Measurements from ENCODE around the gene PLCH2.
A peak's percentile ranks its signal among the peaks of the same experiment; 100 is the strongest.
"Not testable (repeated sequence)": the region's sequence is repeated elsewhere in the genome, so short reads cannot be mapped to it uniquely, and the experiment has no call there.

Gene PLCH2

GRCh38 chr1:2544875-2545640 is 69.0 kb downstream of the PLCH2 start:
- no peaks in the 10 kb centered on the region for H3K27me3 Mint-ChIP-seq
- no peak overlapping the region for H3K4me3 Mint-ChIP-seq
- no peaks in the 10 kb centered on the region for H3K9me3 Mint-ChIP-seq
- H3K4me1 Mint-ChIP-seq (ENCODE audit: low read depth) = peaks cover 29% of the 10 kb centered on the region
- H3K36me3 Mint-ChIP-seq (ENCODE audit: low read depth) = no peaks in the 10 kb centered on the region
- H3K27ac Mint-ChIP-seq = no peak overlapping the region

- peaks cover 33% of the 10 kb centered on the region for H3K4me1 Mint-ChIP-seq (ENCODE audit: low read depth)
- H3K27ac Mint-ChIP-seq = peak overlapping the region; percentile 95
- no peaks in the 10 kb centered on the region for H3K36me3 Mint-ChIP-seq (ENCODE audit: low read depth)
- peak overlapping the region; percentile 81 for H3K4me3 Mint-ChIP-seq
- H3K27me3 Mint-ChIP-seq = no peaks in the 10 kb centered on the region
- H3K9me3 Mint-ChIP-seq = no peaks in the 10 kb centered on the region
These were observed 69.8 kb downstream of the PLCH2 start for GRCh38 chr1:2545754-2546514.

GRCh38 chr1:2546515-2547209 is 70.6 kb downstream of the PLCH2 start:
- H3K9me3 Mint-ChIP-seq = no peaks in the 10 kb centered on the region
- H3K4me1 Mint-ChIP-seq (ENCODE audit: low read depth) = peaks cover 37% of the 10 kb centered on the region
- peak overlapping the region; percentile 81 for H3K4me3 Mint-ChIP-seq
- no peaks in the 10 kb centered on the region for H3K27me3 Mint-ChIP-seq
- no peaks in the 10 kb centered on the region for H3K36me3 Mint-ChIP-seq (ENCODE audit: low read depth)
- peak overlapping the region; percentile 95 for H3K27ac Mint-ChIP-seq

GRCh38 chr1:2547210-2548067 is 71.3 kb downstream of the PLCH2 start:
- Mint-ChIP-seq H3K27me3 (no peaks in the 10 kb centered on the region), H3K4me3 (peak overlapping the region; percentile 81), H3K4me1 (ENCODE audit: low read depth) (peaks cover 37% of the 10 kb centered on the region), H3K9me3 (no peaks in the 10 kb centered on the region), H3K36me3 (ENCODE audit: low read depth) (no peaks in the 10 kb centered on the region), H3K27ac (peak overlapping the region; percentile 95)

GRCh38 chr1:2548068-2548589 is 72.0 kb downstream of the PLCH2 start:
- Mint-ChIP-seq H3K27ac (peak overlapping the region; percentile 95), H3K36me3 (ENCODE audit: low read depth) (no peaks in the 10 kb centered on the region), H3K4me3 (peak overlapping the region; percentile 81), H3K4me1 (ENCODE audit: low read depth) (peaks cover 37% of the 10 kb centered on the region), H3K9me3 (no peaks in the 10 kb centered on the region), H3K27me3 (no peaks in the 10 kb centered on the region)

GRCh38 chr1:2549367-2550029 is 73.4 kb downstream of the PLCH2 start:
- H3K9me3 Mint-ChIP-seq; H3K27me3 Mint-ChIP-seq; H3K36me3 Mint-ChIP-seq (ENCODE audit: low read depth): not testable (repeated sequence)
- Mint-ChIP-seq H3K4me3 (peak overlapping the region; percentile 81), H3K27ac (peak overlapping the region; percentile 95), H3K4me1 (ENCODE audit: low read depth) (peaks cover 41% of the 10 kb centered on the region)

- H3K4me3 Mint-ChIP-seq; H3K27me3 Mint-ChIP-seq; H3K36me3 Mint-ChIP-seq (ENCODE audit: low read depth); H3K27ac Mint-ChIP-seq; H3K9me3 Mint-ChIP-seq: not testable (repeated sequence)
- peaks cover 50% of the 10 kb centered on the region for H3K4me1 Mint-ChIP-seq (ENCODE audit: low read depth)
These were observed 74.3 kb downstream of the PLCH2 start for GRCh38 chr1:2550309-2550861.

GRCh38 chr1:2551544-2551943 is 75.5 kb downstream of the PLCH2 start:
- not testable (repeated sequence) for H3K27ac Mint-ChIP-seq; H3K4me3 Mint-ChIP-seq; H3K9me3 Mint-ChIP-seq; H3K27me3 Mint-ChIP-seq; H3K36me3 Mint-ChIP-seq (ENCODE audit: low read depth)
- peaks cover 57% of the 10 kb centered on the region for H3K4me1 Mint-ChIP-seq (ENCODE audit: low read depth)

GRCh38 chr1:2552189-2552588 is 76.1 kb downstream of the PLCH2 start:
- Mint-ChIP-seq H3K27me3 (no peaks in the 10 kb centered on the region), H3K9me3 (no peaks in the 10 kb centered on the region), H3K36me3 (ENCODE audit: low read depth) (no peaks in the 10 kb centered on the region), H3K27ac (no peak overlapping the region), H3K4me3 (no peak overlapping the region), H3K4me1 (ENCODE audit: low read depth) (peaks cover 57% of the 10 kb centered on the region)

GRCh38 chr1:2553076-2553475 is 77.0 kb downstream of the PLCH2 start:
- peaks cover 57% of the 10 kb centered on the region for H3K4me1 Mint-ChIP-seq (ENCODE audit: low read depth)
- not testable (repeated sequence) for H3K27me3 Mint-ChIP-seq; H3K9me3 Mint-ChIP-seq; H3K36me3 Mint-ChIP-seq (ENCODE audit: low read depth); H3K27ac Mint-ChIP-seq; H3K4me3 Mint-ChIP-seq

GRCh38 chr1:2553871-2554620 is 78.0 kb downstream of the PLCH2 start:
- no peak overlapping the region for H3K27ac Mint-ChIP-seq
- H3K9me3 Mint-ChIP-seq = no peaks in the 10 kb centered on the region
- no peaks in the 10 kb centered on the region for H3K27me3 Mint-ChIP-seq
- H3K4me3 Mint-ChIP-seq = peak overlapping the region; percentile 91
- peaks cover 5% of the 10 kb centered on the region for H3K36me3 Mint-ChIP-seq (ENCODE audit: low read depth)
- peaks cover 58% of the 10 kb centered on the region for H3K4me1 Mint-ChIP-seq (ENCODE audit: low read depth)

GRCh38 chr1:2554621-2555387 is 78.7 kb downstream of the PLCH2 start:
- Mint-ChIP-seq H3K4me3 (peak overlapping the region; percentile 91), H3K4me1 (ENCODE audit: low read depth) (peaks cover 50% of the 10 kb centered on the region), H3K27ac (peak overlapping the region; percentile 83), H3K36me3 (ENCODE audit: low read depth) (peaks cover 5% of the 10 kb centered on the region), H3K27me3 (no peaks in the 10 kb centered on the region), H3K9me3 (no peaks in the 10 kb centered on the region)

All from stimulated activated naive CD8-positive, alpha-beta T cell treated with anti-CD3 and anti-CD28 coated beads, Interleukin-15, Interleukin-2, amounts not matched to agents 100 ng/mL and 50 ng/mL, for 24 hours (primary cell).